ENCODE results near the gene LONRF3.
"Not testable (repeated sequence)": the region's sequence is repeated elsewhere in the genome, so short reads cannot be mapped to it uniquely, and the experiment has no call there.

Gene LONRF3

GRCh38 chrX:119015407-119016237, 41.2 kb downstream of the LONRF3 start:
- Histone ChIP-seq H3K9me3 (no peaks in the 10 kb centered on the region), H3K36me3 (peaks cover 0 to 34% (median 19%) of the 10 kb centered on the region in 3 donors), H3K27me3 (no peaks in the 10 kb centered on the region), H3K4me3 (no peak overlapping the region), H3K27ac (no peak overlapping the region), H3K4me1 (no peaks in the 10 kb centered on the region)
- intact Hi-C loops (cut with DNase I; ENCODE audit: low total_unique reads), result no loop called here
- TF ChIP-seq, protein P1, sequence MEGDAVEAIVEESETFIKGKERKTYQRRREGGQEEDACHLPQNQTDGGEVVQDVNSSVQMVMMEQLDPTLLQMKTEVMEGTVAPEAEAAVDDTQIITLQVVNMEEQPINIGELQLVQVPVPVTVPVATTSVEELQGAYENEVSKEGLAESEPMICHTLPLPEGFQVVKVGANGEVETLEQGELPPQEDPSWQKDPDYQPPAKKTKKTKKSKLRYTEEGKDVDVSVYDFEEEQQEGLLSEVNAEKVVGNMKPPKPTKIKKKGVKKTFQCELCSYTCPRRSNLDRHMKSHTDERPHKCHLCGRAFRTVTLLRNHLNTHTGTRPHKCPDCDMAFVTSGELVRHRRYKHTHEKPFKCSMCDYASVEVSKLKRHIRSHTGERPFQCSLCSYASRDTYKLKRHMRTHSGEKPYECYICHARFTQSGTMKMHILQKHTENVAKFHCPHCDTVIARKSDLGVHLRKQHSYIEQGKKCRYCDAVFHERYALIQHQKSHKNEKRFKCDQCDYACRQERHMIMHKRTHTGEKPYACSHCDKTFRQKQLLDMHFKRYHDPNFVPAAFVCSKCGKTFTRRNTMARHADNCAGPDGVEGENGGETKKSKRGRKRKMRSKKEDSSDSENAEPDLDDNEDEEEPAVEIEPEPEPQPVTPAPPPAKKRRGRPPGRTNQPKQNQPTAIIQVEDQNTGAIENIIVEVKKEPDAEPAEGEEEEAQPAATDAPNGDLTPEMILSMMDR (IDR thresholded peaks at IDR 0.05), result no peak
- peak; percentile 53 to 62 for DNase-seq

- Histone ChIP-seq H3K4me1 (no peaks in the 10 kb centered on the region), H3K4me3 (no peak overlapping the region), H3K27me3 (no peaks in the 10 kb centered on the region), H3K36me3 (peaks cover 0 to 23% (median 19%) of the 10 kb centered on the region in 3 donors), H3K27ac (no peak overlapping the region), H3K9me3 (no peaks in the 10 kb centered on the region)
- intact Hi-C loops (cut with DNase I; ENCODE audit: low total_unique reads), result no loop called here
- TF ChIP-seq, protein P1 (IDR thresholded peaks at IDR 0.05), result no peak
- DNase-seq, result no peak
Observed at GRCh38 chrX:119017077-119017476, 42.7 kb downstream of the LONRF3 start.

GRCh38 chrX:119025900-119026299, 51.5 kb downstream of the LONRF3 start:
- TF ChIP-seq, protein P1 (IDR thresholded peaks at IDR 0.05), result no peak
- no peaks in the 10 kb centered on the region for H3K36me3 ChIP-seq
- no peak overlapping the region for H3K27ac ChIP-seq
- no peak overlapping the region for H3K4me3 ChIP-seq
- H3K27me3 ChIP-seq, result no peaks in the 10 kb centered on the region
- H3K9me3 ChIP-seq, result peaks cover 0 to 5% (median 0%) of the 10 kb centered on the region in 3 donors
- intact Hi-C loops (cut with DNase I; ENCODE audit: low total_unique reads), result no loop called here
- H3K4me1 ChIP-seq, result no peaks in the 10 kb centered on the region
- DNase-seq, result no peak

GRCh38 chrX:119026344-119026743, 51.9 kb downstream of the LONRF3 start:
- DNase-seq; intact Hi-C loops (cut with DNase I; ENCODE audit: low total_unique reads); H3K4me1 ChIP-seq; H3K27me3 ChIP-seq; H3K9me3 ChIP-seq; H3K36me3 ChIP-seq; H3K4me3 ChIP-seq; H3K27ac ChIP-seq: not testable (repeated sequence)

GRCh38 chrX:119027960-119028732, 53.7 kb downstream of the LONRF3 start:
- intact Hi-C loops (cut with DNase I; ENCODE audit: low total_unique reads); H3K36me3 ChIP-seq: not testable (repeated sequence)

GRCh38 chrX:119028733-119029330, 54.4 kb downstream of the LONRF3 start:
- Histone ChIP-seq H3K4me3 (no peak overlapping the region), H3K36me3 (no peaks in the 10 kb centered on the region), H3K27ac (no peak overlapping the region), H3K4me1 (no peaks in the 10 kb centered on the region), H3K27me3 (no peaks in the 10 kb centered on the region), H3K9me3 (peaks cover 0 to 5% (median 0%) of the 10 kb centered on the region in 3 donors)
- DNase-seq, result no peak
- intact Hi-C loops (cut with DNase I; ENCODE audit: low total_unique reads), result no loop called here
- TF ChIP-seq, protein P1 (IDR thresholded peaks at IDR 0.05), result no peak

More at GRCh38 chrX:119027960-119028732, 53.7 kb downstream of the LONRF3 start:
- H3K9me3 ChIP-seq, H3K27ac ChIP-seq, H3K4me3 ChIP-seq, H3K4me1 ChIP-seq, H3K27me3 ChIP-seq, DNase-seq: not testable (repeated sequence)

- H3K9me3 ChIP-seq; H3K27me3 ChIP-seq; H3K4me3 ChIP-seq; H3K27ac ChIP-seq; H3K4me1 ChIP-seq; H3K36me3 ChIP-seq; intact Hi-C loops (cut with DNase I; ENCODE audit: low total_unique reads); DNase-seq: not testable (repeated sequence)
Observed at GRCh38 chrX:119029656-119030055, 55.2 kb downstream of the LONRF3 start.
